ENCODE data around the gene ZC3HAV1. TPM values are rescaled to one million over a fixed set of nuclear protein-coding genes. Genes with fewer than 3 reads are reported as not detected.

ZC3HAV1 gene
- total RNA-seq, 1 donor from 2014 or later = 20.7 TPM

DNA sequence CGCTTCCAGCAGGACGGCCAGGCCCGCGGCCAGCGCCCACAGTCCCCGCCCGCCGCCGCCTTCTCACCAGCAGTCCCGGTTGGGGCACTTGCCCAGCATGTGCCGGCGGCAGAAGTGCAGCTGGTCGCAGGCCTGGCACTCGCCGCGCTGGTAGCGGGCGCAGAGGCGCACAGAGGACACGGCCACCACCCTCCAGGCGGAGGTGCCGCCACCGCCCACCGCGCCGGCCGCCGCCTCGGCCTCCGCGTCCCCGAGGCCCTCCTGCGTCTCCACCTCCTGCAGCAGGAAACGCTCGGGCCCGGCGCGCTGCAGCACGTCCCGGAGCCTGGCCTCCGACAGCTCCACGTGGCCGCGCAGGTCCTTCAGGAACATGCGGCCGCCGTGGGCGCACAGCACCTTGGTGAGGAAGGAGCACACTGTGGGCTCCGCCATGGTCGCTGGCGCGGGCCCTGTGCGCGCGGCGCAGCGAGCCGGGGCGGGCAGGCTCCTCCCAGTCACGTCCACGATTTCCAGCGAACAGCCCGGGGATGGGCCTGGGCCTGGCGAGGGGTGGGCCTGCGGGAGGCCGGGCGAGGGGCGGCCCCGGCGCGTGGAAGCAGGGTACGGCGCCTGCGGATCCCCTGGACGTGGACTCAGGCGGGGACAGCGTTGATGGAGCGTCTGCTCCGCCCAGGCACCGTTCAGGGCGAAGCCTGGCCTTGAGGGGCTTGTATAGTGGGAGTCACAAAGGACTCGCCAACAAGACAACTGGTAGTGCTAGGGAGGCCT, 73.8 kb downstream of the ZC3HAV1 start, which contains the start of gene ZC3HAV1L:
ZC3HAV1L (minus strand) TSS at position 457 of the 768 bp plus-strand sequence; CDS start at position 432, 25 bp downstream.
- H3K36me3 Mint-ChIP-seq = peaks cover 3% of the 10 kb centered on the region
- TF ChIP-seq, protein P1, sequence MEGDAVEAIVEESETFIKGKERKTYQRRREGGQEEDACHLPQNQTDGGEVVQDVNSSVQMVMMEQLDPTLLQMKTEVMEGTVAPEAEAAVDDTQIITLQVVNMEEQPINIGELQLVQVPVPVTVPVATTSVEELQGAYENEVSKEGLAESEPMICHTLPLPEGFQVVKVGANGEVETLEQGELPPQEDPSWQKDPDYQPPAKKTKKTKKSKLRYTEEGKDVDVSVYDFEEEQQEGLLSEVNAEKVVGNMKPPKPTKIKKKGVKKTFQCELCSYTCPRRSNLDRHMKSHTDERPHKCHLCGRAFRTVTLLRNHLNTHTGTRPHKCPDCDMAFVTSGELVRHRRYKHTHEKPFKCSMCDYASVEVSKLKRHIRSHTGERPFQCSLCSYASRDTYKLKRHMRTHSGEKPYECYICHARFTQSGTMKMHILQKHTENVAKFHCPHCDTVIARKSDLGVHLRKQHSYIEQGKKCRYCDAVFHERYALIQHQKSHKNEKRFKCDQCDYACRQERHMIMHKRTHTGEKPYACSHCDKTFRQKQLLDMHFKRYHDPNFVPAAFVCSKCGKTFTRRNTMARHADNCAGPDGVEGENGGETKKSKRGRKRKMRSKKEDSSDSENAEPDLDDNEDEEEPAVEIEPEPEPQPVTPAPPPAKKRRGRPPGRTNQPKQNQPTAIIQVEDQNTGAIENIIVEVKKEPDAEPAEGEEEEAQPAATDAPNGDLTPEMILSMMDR (conservative IDR thresholded peaks at IDR 0.05) = no peak
- H3K4me1 Mint-ChIP-seq (ENCODE audit: unreplicated experiment) = no peaks in the 10 kb centered on the region
- peak within 1 kb of the TSS; percentile 61 for H3K27ac Mint-ChIP-seq
- DNase-seq (ENCODE audit: extremely low spot score, unreplicated experiment) = no peak
- no peaks in the 10 kb centered on the region for H3K9me3 Mint-ChIP-seq
- H3K4me3 Mint-ChIP-seq = peak within 1 kb of the TSS; percentile 74
- H3K27me3 Mint-ChIP-seq = peaks cover 8% of the 10 kb centered on the region

DNA sequence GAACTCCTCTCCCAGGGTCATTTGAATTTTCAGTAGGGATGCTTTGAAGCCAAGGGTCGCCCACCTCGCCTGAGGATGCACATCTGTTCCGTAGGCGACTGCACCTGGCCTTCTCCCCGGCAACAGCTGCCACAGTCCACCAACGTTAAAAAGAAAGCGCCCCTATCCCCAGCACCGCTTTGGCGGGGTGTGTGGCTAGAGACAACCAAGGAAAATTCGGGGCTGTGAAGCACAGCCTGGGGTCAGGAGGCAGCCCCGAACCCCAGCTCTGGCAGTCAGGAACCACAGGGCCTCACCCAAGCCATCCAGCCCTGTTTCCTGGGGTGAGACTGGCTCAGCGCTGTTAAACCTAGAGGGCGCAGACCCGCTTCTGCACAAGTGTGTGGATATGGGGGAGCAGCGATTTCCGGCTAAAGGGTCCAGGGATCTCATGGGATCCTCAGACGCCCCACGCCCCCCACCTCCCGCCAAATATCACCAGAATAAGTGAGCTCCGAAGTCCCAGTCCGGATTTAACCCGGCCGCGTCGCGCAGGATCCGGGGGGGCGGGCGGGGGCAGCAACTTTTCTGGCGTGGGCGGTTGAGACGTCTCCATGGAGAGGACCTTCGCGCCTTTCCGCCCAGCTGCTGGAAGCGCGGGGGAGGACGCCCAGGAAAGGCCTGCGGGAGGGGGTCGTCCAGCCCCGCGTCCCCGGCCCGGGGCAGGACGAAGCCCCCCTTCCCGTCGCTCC, 74.5 kb downstream of the ZC3HAV1 start:
- Mint-ChIP-seq H3K36me3 (peaks cover 3% of the 10 kb centered on the region), H3K27ac (no peak overlapping the region), H3K4me1 (ENCODE audit: unreplicated experiment) (no peaks in the 10 kb centered on the region), H3K27me3 (peaks cover 8% of the 10 kb centered on the region), H3K4me3 (peak overlapping the region; percentile 74), H3K9me3 (no peaks in the 10 kb centered on the region)
- DNase-seq (ENCODE audit: extremely low spot score, unreplicated experiment) = no peak
- TF ChIP-seq, protein P1 (conservative IDR thresholded peaks at IDR 0.05) = no peak

DNA sequence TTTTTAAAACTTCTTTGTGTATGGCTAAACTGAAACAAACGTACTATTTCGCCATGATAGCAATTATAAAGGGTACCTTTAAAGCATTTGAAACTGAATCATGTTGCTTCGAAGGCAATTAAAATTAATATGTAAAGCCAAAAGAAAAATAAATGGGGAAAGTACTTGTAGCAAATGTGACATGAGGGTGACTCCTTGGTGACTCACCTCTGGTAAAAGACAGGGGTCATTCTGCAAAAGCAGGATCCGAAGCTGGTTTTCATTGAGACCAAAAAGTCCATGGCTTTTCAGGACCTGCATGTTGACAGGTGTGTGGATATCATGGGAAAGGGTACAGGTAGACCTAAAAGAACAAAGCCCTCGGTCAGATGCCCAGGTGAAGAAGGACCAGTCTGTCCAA, 75.2 kb downstream of the ZC3HAV1 start:
- peak overlapping the region; percentile 55 for H3K27ac Mint-ChIP-seq
- peaks cover 8% of the 10 kb centered on the region for H3K27me3 Mint-ChIP-seq
- DNase-seq (ENCODE audit: extremely low spot score, unreplicated experiment) = no peak
- peaks cover 3% of the 10 kb centered on the region for H3K36me3 Mint-ChIP-seq
- TF ChIP-seq, protein P1 (conservative IDR thresholded peaks at IDR 0.05) = no peak
- H3K4me1 Mint-ChIP-seq (ENCODE audit: unreplicated experiment) = no peaks in the 10 kb centered on the region
- peak overlapping the region; percentile 74 for H3K4me3 Mint-ChIP-seq
- H3K9me3 Mint-ChIP-seq = no peaks in the 10 kb centered on the region

DNA sequence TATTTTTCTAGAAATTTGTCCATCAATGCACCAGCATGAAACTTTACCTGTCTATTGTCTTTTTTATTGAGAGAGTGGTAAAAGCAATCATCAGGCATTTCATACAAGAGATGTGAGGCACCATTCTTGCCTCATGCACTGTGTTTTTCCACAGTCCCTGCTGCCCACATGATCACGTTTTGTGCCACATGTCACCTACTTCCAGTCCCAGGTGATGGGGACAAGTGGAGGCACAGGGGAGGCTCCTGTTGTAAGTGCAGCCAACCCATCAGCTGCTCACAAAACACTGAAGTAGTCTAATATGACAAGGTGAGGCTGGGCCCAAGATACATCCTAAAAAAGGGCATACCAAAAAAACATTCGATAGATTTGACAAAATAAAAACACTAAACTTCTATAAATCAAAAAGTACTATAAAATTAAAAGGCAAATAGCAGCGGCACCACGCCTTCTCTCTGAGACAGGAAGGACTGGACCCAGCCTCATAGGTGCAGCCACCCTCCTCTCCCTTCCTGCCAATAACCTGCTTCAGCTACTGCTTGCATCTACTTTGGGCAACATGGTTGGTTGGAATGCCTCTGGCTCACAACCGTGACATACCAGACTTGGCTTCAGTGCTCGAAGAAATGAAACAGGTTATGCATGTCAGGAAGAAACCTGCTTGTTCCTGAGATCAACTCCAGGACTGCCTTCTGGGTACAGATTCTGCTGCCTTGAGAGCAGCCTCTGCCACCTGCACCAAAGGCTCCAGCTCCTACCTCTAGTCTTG, 76.0 kb downstream of the ZC3HAV1 start:
- peaks cover 7% of the 10 kb centered on the region for H3K27me3 Mint-ChIP-seq
- TF ChIP-seq, protein P1 (conservative IDR thresholded peaks at IDR 0.05) = no peak
- H3K4me1 Mint-ChIP-seq (ENCODE audit: unreplicated experiment) = no peaks in the 10 kb centered on the region
- H3K27ac Mint-ChIP-seq = peak overlapping the region; percentile 58
- DNase-seq (ENCODE audit: extremely low spot score, unreplicated experiment) = no peak
- H3K36me3 Mint-ChIP-seq = peaks cover 3% of the 10 kb centered on the region
- H3K9me3 Mint-ChIP-seq = no peaks in the 10 kb centered on the region
- peak overlapping the region; percentile 43 for H3K4me3 Mint-ChIP-seq

DNA sequence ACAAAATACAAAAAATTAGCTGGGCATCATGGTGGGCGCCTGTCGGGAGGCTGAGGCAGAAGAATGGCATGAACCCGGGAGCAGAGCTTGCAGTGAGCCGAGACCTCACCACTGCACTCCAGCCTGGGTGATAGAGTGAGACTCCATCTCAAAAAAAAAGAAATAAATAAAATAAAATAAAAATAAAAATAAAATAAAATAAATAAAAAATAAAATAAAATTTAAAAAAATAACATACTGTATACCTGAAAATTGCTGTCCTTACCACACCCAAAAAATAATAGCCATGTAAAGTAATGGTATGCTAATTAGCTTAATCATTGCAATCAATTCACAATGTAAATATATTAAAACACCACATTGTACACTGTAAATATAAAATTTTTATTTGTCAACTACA, 77.0 kb downstream of the ZC3HAV1 start:
- DNase-seq (ENCODE audit: extremely low spot score, unreplicated experiment) = no peak
- H3K36me3 Mint-ChIP-seq = peaks cover 7% of the 10 kb centered on the region
- no peaks in the 10 kb centered on the region for H3K4me1 Mint-ChIP-seq (ENCODE audit: unreplicated experiment)
- no peak overlapping the region for H3K4me3 Mint-ChIP-seq
- TF ChIP-seq, protein P1 (conservative IDR thresholded peaks at IDR 0.05) = no peak
- no peaks in the 10 kb centered on the region for H3K9me3 Mint-ChIP-seq
- no peak overlapping the region for H3K27ac Mint-ChIP-seq
- H3K27me3 Mint-ChIP-seq = peaks cover under 1% of the 10 kb centered on the region
